B cell (primary cell): ENCODE results near the gene ACBD3. TPM values are rescaled to one million over a fixed set of nuclear protein-coding genes. Genes with fewer than 3 reads are reported as not detected.
A peak's percentile ranks its signal among the peaks of the same experiment; 100 is the strongest.

Source experiments
- ATAC-seq: fragments of 200-7000 bp; cut with Tn5 transposase; one replicate; pipeline ENCODE4 v1.10.0; 2021; ENCODE audit warnings: low read depth, mild to moderate bottlenecking, moderate number of reproducible peaks, moderate library complexity
- CTCF ChIA-PET: fragments of 350-600 bp; sonication (Branson Sonifier 250); formaldehyde crosslinking; loops from one replicate; lab custom pipeline; 2021; ENCODE audit warnings: antibody characterized with exemption, inconsistent platforms; lab: Charles Lee
- POLR2A ChIA-PET: fragments of 350-600 bp; sonication (Branson Sonifier 250); formaldehyde crosslinking; loops from one replicate; lab custom pipeline; 2021; ENCODE audit warnings: antibody characterized with exemption; lab: Charles Lee
- DNase-seq: peaks from one replicate; pipeline ENCODE4 v3.0.0; 2013
- H2AFZ ChIP-seq: 2 replicates; pipeline ENCODE4 v1.6.1; 2012; ENCODE audit warnings: mild to moderate bottlenecking, low read depth, low read length; ENCODE audit not compliant: insufficient read depth, poor library complexity, severe bottlenecking
- H3K27ac ChIP-seq, 2 donors: 1 replicate in 1 of 2; 2 replicates in 1 of 2; pipeline ENCODE4 v1.5.1; 2012 to 2013; ENCODE audit warnings: low read length in 2 of 2, mild to moderate bottlenecking in 2 of 2, moderate library complexity in 1 of 2
- H3K27me3 ChIP-seq, 4 experiments: fragments of 200-600 bp in 1 of 4; sonication (generic) in 1 of 4; replicated peaks in 1 of 4; 1 replicate in 2 of 4; 2 replicates in 2 of 4; pipeline versions ENCODE4 v1.6.1 to v1.7.0; 2013 to 2016; ENCODE audit warnings: low read length in 3 of 4, mild to moderate bottlenecking in 2 of 4, mixed read lengths in 1 of 4, moderate library complexity in 1 of 4; ENCODE audit not compliant: insufficient read depth in 4 of 4, control insufficient read depth in 3 of 4; ENCODE audit errors: control extremely low read depth in 1 of 4
- H3K36me3 ChIP-seq, 2 experiments: replicated peaks in 1 of 2; 1 replicate in 1 of 2; 2 replicates in 1 of 2; pipeline versions ENCODE4 v1.6.1 to v1.7.1; 2013; ENCODE audit warnings: low read length in 1 of 2; ENCODE audit not compliant: insufficient read depth in 2 of 2, control insufficient read depth in 1 of 2; ENCODE audit errors: control extremely low read depth in 1 of 2, extremely low read depth in 1 of 2
- H3K4me1 ChIP-seq, 2 donors: fragments of 200-600 bp in 1 of 2; sonication (generic) in 1 of 2; 1 replicate in 1 of 2; 2 replicates in 1 of 2; pipeline versions ENCODE4 v1.5.1 to v1.6.1; 2013 to 2017; ENCODE audit warnings: low read length in 2 of 2; ENCODE audit not compliant: control insufficient read depth in 2 of 2, insufficient read depth in 2 of 2
- H3K4me2 ChIP-seq: replicated peaks from 2 replicates; pipeline ENCODE3; 2012; ENCODE audit warnings: mild to moderate bottlenecking, low read depth, low read length; ENCODE audit not compliant: poor library complexity, severe bottlenecking
- H3K4me3 ChIP-seq, 5 experiments: fragments of 200-600 bp in 1 of 5; sonication (generic) in 1 of 5; 1 replicate in 3 of 5; 2 replicates in 2 of 5; pipeline versions ENCODE4 v1.5.1 to v1.7.0; 2011 to 2016; ENCODE audit warnings: low read length in 4 of 5, mild to moderate bottlenecking in 4 of 5, low read depth in 2 of 5, control low read depth in 1 of 5, moderate library complexity in 1 of 5; ENCODE audit not compliant: insufficient read depth in 1 of 5; ENCODE audit errors: control extremely low read depth in 1 of 5, extremely low read depth in 1 of 5
- H3K79me2 ChIP-seq: fragments of 200-600 bp; sonication (generic); one replicate; pipeline ENCODE4 v1.6.0; 2016; ENCODE audit warnings: low read length; ENCODE audit not compliant: control insufficient read depth, insufficient read depth
- H3K9ac ChIP-seq: fragments of 200-600 bp; sonication (generic); 2 replicates; pipeline ENCODE4 v1.6.1; 2017; ENCODE audit warnings: mild to moderate bottlenecking, low read length, moderate library complexity
- H3K9me3 ChIP-seq, 3 donors: one replicate each; pipeline versions ENCODE4 v1.6.1 to v1.7.1; 2013; ENCODE audit warnings: low read length in 2 of 3; ENCODE audit not compliant: control insufficient read depth in 2 of 3, insufficient read depth in 1 of 3; ENCODE audit errors: control extremely low read depth in 1 of 3
- H4K20me1 ChIP-seq: 2 replicates; pipeline ENCODE4 v1.6.0; 2012; ENCODE audit warnings: mild to moderate bottlenecking, low read length; ENCODE audit not compliant: insufficient read depth, control insufficient read depth, poor library complexity, severe bottlenecking
- H3K27ac Mint-ChIP-seq: one replicate; pipeline ENCODE4 v1.8.0; 2021; ENCODE audit warnings: mixed read lengths
- H3K27me3 Mint-ChIP-seq: one replicate; pipeline ENCODE4 v1.8.0; 2021; ENCODE audit warnings: mixed read lengths
- H3K4me1 Mint-ChIP-seq: one replicate; pipeline ENCODE4 v1.8.0; 2021; ENCODE audit warnings: mixed read lengths
- H3K4me3 Mint-ChIP-seq: one replicate; pipeline ENCODE4 v1.8.0; 2021; ENCODE audit warnings: mixed read lengths
- H3K9me3 Mint-ChIP-seq: one replicate; pipeline ENCODE4 v1.8.0; 2022; ENCODE audit warnings: mixed read lengths; ENCODE audit not compliant: insufficient read depth
- EZH2 ChIP-seq: IDR thresholded peaks from 2 replicates; pipeline ENCODE4 v1.6.1; 2012; ENCODE audit warnings: borderline replicate concordance, low read depth, mild to moderate bottlenecking, moderate library complexity, low read length; ENCODE audit not compliant: insufficient read depth, poor library complexity, severe bottlenecking
- WGBS: methylation state at CpG from one replicate; pipeline ENCODE4 v1.1.5; 2013; ENCODE audit warnings: missing lambda C conversion rate; ENCODE audit not compliant: insufficient coverage; 5-methylcytosine and 5-hydroxymethylcytosine counted together
- intact Hi-C: fragments of 100-400 bp; cut with micrococcal nuclease; formaldehyde crosslinking; loops from one replicate; pipeline ENCODE4 v1.10.0; 2022
- polyA plus RNA-seq: library from polyadenylated mRNA; depleted of rRNA; stranded (reverse); fragments of >200 nt; gene quantifications from 2 replicates; pipeline ENCODE4 v1.2.3, GENCODE V29; 2012
- total RNA-seq, 2 donors: library from RNA; stranded (reverse); fragments of 120-200 nt in 1 of 2; gene quantifications; 1 replicate in 1 of 2; 2 replicates in 1 of 2; pipeline versions ENCODE4 v1.2.3 to v1.2.4, GENCODE V29; 2013 to 2022
- TF ChIP-seq, protein P1 (sequence below): fragments of 200-600 bp; IDR thresholded peaks from one replicate; pipeline ENCODE4 v1.8.0; 2022; ENCODE audit warnings: antibody characterized with exemption, mild to moderate bottlenecking

ACBD3 gene
- total and polyA plus RNA-seq, 2 donors (not counting 1 experiment from before 2014, with no cell fraction given): 16.2 to 60.6 TPM

DNA sequence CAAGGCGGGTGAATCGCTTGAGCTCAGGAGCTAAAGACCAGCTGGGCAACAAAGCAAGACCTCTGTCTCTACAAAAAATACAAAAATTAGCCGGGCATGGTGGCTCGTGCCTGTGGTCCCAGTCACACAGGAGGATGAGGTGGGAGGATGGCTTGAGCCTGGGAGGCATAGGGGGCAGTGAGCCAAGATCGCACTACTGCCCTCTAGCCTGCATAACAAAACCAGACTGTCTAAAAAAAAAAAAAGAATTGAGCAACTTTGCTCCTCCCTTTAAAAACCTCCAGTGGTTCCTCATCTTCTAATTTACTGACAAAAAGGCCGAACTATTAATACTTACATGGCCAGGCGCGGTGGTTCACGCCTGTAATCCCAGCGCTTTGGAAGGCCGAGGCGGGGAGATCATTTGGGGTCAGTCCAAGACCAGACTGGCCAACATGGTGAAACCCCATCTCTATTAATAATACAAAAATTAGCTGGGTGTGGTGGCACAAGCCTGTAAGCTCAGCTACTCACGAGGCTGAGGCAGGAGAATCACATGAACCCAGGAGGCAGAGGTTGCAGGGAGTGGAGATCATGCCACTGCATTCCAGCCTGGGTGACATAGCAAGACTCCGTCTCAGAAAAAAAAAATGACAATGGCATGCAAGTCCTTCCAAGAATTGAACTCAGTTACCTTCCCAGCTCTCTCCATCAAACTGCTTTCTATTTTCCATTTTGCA, 4.4 kb downstream of the ACBD3 start:
- H3K27ac ChIP-seq: peak overlapping the region; percentile 41 to 80
- H3K79me2 ChIP-seq: peaks cover 100% of the 10 kb centered on the region
- ATAC-seq (peak; percentile 37), DNase-seq (peak; percentile 69)
- H3K9me3 ChIP-seq: peaks cover 0 to 2% (median 1%) of the 10 kb centered on the region in 3 donors
- peak overlapping the region; percentile 52 for H2AFZ ChIP-seq
- peaks cover 48 to 53% of the 10 kb centered on the region in 2 donors for H3K4me1 ChIP-seq
- H3K4me3 ChIP-seq: peak overlapping the region in 3 of 5 experiments; percentile 4 to 21 (median 21)
- Mint-ChIP-seq H3K9me3 (no peaks in the 10 kb centered on the region), H3K4me1 (peaks cover 67% of the 10 kb centered on the region), H3K27me3 (no peaks in the 10 kb centered on the region), H3K4me3 (peak overlapping the region; percentile 75), H3K27ac (peak overlapping the region; percentile 86)
- TF ChIP-seq, protein P1, sequence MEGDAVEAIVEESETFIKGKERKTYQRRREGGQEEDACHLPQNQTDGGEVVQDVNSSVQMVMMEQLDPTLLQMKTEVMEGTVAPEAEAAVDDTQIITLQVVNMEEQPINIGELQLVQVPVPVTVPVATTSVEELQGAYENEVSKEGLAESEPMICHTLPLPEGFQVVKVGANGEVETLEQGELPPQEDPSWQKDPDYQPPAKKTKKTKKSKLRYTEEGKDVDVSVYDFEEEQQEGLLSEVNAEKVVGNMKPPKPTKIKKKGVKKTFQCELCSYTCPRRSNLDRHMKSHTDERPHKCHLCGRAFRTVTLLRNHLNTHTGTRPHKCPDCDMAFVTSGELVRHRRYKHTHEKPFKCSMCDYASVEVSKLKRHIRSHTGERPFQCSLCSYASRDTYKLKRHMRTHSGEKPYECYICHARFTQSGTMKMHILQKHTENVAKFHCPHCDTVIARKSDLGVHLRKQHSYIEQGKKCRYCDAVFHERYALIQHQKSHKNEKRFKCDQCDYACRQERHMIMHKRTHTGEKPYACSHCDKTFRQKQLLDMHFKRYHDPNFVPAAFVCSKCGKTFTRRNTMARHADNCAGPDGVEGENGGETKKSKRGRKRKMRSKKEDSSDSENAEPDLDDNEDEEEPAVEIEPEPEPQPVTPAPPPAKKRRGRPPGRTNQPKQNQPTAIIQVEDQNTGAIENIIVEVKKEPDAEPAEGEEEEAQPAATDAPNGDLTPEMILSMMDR: peak; percentile 55
- TF ChIP-seq EZH2: no peak
- 72% methylated on average over 6 of the region's 14 CpGs for WGBS
- POLR2A ChIA-PET: interaction anchor here (0.6 to 2.2 kb wide), 9 partner anchors 49 to 480 kb away, joined by 3 to 11 read pairs (median 6); no protein-coding TSS in a partner anchor
- peaks cover 35% of the 10 kb centered on the region for H4K20me1 ChIP-seq
- intact Hi-C loops: loop anchor here (2.0 to 5.0 kb wide), 2 partner anchors 15 to 35 kb away; no protein-coding TSS in a partner anchor
- peaks cover 2 to 12% of the 10 kb centered on the region in 2 experiments for H3K36me3 ChIP-seq
- H3K4me2 ChIP-seq: peak overlapping the region; percentile 59
- peak overlapping the region; percentile 19 for H3K9ac ChIP-seq
- H3K27me3 ChIP-seq: no peaks in the 10 kb centered on the region
- CTCF ChIA-PET: interaction anchor here (0.7 to 6.4 kb wide), 14 partner anchors 8 to 697 kb away, joined by 3 to 116 read pairs (median 5); no protein-coding TSS in a partner anchor

DNA sequence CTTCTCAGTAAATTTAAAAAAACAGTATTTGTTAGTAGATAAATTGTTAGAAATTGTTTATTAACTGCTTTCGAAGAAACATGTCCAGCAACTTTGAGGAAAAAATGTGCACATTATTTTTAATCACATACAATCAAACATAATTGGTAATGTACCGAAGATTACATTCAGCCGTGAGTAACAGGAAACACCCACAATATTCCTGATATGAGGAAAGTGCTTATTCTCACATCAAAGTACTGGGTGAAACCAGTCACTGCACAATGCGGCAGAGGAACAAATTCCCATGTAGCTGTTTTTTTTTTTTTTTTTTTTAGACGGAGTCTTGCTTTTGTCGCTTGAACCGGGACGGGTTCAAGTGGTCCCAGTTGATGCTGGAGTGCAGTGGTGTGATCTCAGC, 9.7 kb downstream of the ACBD3 start:
- no peaks in the 10 kb centered on the region for H3K27me3 Mint-ChIP-seq
- POLR2A ChIA-PET: interaction anchor here (0.9 kb wide), 1 partner anchor 44 kb away, joined by 7 read pairs; no protein-coding TSS in a partner anchor
- Histone ChIP-seq H3K79me2 (peaks cover 100% of the 10 kb centered on the region), H3K27ac (no peak overlapping the region), H3K4me1 (peaks cover 10 to 19% of the 10 kb centered on the region in 2 donors), H3K4me2 (no peak overlapping the region), H3K4me3 (no peak overlapping the region), H3K9me3 (peaks cover 0 to 4% (median 1%) of the 10 kb centered on the region in 3 donors), H3K27me3 (no peaks in the 10 kb centered on the region), H3K9ac (no peak overlapping the region), H3K36me3 (peaks cover 2 to 20% of the 10 kb centered on the region in 2 experiments), H4K20me1 (peaks cover 73% of the 10 kb centered on the region), H2AFZ (no peak overlapping the region)
- WGBS: 100% methylated on average over 1 of the region's 8 CpGs
- H3K4me1 Mint-ChIP-seq: peaks cover 59% of the 10 kb centered on the region
- intact Hi-C loops: no loop called here
- TF ChIP-seq EZH2: no peak
- TF ChIP-seq, protein P1: no peak
- no peak for DNase-seq
- CTCF ChIA-PET: interaction anchor here (0.6 to 3.0 kb wide), 6 partner anchors 10 to 733 kb away, joined by 3 to 13 read pairs (median 3); no protein-coding TSS in a partner anchor
- H3K4me3 Mint-ChIP-seq: no peak overlapping the region
- H3K27ac Mint-ChIP-seq: no peak overlapping the region
- H3K9me3 Mint-ChIP-seq: no peaks in the 10 kb centered on the region
- no peak for ATAC-seq
